ENCODE results near the gene TRIP12.
A peak's percentile ranks its signal among the peaks of the same experiment; 100 is the strongest.

TRIP12 gene

DNA sequence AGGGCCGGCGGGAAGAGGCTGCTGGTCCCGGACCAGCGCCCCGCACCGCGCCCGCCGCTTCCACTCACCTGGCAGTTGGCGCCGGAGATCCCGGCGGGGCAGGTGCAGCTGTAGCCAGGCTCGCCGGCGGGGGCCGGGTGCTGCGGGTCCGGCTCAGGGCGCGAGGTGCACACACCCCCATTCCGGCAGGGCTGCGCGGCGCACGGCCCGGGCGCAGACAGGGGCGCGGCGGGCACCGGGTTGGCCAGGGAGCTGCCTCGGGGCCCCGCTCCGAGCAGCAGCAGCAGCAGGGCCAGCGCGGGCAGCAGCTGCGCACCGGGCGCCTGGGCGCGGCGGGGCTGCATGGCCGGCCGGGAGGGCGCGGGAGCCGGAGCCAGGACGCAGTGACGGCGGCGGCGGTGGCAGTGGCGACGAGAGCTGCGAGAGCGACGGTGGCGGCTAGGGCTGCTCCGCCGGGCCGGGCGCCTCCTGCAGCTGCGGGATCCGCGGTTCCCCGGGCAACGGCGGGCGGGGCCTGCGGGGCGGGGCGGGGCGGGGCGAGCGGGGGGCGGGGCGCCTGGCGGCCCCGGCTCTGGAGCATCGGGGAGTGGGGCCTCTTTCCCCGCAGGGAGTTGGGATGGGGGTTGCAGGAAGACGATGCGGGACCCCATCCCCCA lies 207.6 kb downstream of the TRIP12 start, which contains the start of gene DNER:
Gene DNER, minus strand, starts transcription at position 476 of the 656 bp plus-strand sequence. Its CDS starts 132 bp downstream, at position 344.
- peak; percentile 76 to 81 for ATAC-seq
